ENCODE data around the gene KIAA1217.

GRCh38 chr10:24381235-24382010, 172.5 kb downstream of the KIAA1217 start:
- TF ChIP-seq CTCF (IDR thresholded peaks at IDR 0.05; ENCODE audit: low read length): no peak
- no peak for TF ChIP-seq EZH2 (IDR thresholded peaks at IDR 0.05; ENCODE audit: borderline replicate concordance, low read length)
